GM12891 (cell line): ENCODE results near the gene VGLL4.

Source experiments
- POLR2A ChIP-seq: IDR thresholded peaks from 2 replicates; pipeline ENCODE4 v1.6.1; 2011; ENCODE audit warnings: low read depth, low read length, control low read depth
- POLR2AphosphoS5 ChIP-seq: IDR thresholded peaks from 2 replicates; pipeline ENCODE4 v1.6.1; 2011; ENCODE audit warnings: low read depth, low read length, control low read depth

DNA sequence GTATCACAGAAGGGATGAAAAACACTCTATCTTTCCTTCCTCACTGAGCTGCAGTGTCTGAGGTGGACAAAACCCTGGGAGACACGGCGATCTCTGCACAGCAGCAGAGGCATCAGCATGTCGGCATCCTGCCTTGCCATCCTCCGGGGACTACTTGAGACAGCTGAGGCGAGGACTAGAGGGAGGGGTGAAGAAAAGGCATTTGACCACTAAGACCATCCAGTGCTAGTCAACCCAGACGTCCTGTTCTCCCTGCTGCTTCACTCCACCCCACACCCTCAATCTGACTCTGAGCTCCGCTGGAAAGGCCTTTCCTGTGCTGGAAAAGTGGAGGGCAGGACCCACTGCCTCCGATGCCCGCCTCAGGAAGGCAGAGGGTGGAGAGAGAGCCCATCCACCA is 67.3 kb downstream of the VGLL4 start:
- TF ChIP-seq POLR2A = no peak
- no peak for TF ChIP-seq POLR2AphosphoS5
